Body of pancreas (tissue), 4 donors: Measurements from ENCODE around the gene P3R3URF.

Source experiments
- POLR2A ChIP-seq, 3 donors: fragments of 450-650 bp; IDR thresholded peaks; one replicate each; pipeline ENCODE4 v1.6.1; 2016; ENCODE audit warnings: antibody characterized with exemption in 3 of 3, mild to moderate bottlenecking in 2 of 3
- TF ChIP-seq, protein P1 (sequence below), 7 experiments: fragments of 450-650 bp in 4 of 7; fragments of 200-600 bp in 3 of 7; sonication (generic) in 3 of 7; IDR thresholded peaks; one replicate each; pipeline ENCODE4 v1.5.1; 2016 to 2019; ENCODE audit warnings: antibody characterized with exemption in 7 of 7

GRCh38 chr1:46159516-46159915, 16.8 kb downstream of the P3R3URF start:
- TF ChIP-seq, protein P1, sequence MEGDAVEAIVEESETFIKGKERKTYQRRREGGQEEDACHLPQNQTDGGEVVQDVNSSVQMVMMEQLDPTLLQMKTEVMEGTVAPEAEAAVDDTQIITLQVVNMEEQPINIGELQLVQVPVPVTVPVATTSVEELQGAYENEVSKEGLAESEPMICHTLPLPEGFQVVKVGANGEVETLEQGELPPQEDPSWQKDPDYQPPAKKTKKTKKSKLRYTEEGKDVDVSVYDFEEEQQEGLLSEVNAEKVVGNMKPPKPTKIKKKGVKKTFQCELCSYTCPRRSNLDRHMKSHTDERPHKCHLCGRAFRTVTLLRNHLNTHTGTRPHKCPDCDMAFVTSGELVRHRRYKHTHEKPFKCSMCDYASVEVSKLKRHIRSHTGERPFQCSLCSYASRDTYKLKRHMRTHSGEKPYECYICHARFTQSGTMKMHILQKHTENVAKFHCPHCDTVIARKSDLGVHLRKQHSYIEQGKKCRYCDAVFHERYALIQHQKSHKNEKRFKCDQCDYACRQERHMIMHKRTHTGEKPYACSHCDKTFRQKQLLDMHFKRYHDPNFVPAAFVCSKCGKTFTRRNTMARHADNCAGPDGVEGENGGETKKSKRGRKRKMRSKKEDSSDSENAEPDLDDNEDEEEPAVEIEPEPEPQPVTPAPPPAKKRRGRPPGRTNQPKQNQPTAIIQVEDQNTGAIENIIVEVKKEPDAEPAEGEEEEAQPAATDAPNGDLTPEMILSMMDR (IDR thresholded peaks at IDR 0.05) = no peak
- no peak for TF ChIP-seq POLR2A (IDR thresholded peaks at IDR 0.05)
